H1 (cell line): Measurements from ENCODE around the gene PHF3. TPM values are rescaled to one million over a fixed set of nuclear protein-coding genes. Genes with fewer than 3 reads are reported as not detected.

Experiments
- CTCF ChIA-PET: fragments of 300-600 bp; sonication (Branson Sonifier 250); formaldehyde crosslinking; loops from one replicate; lab custom pipeline; 2021; ENCODE audit not compliant: partially characterized antibody; lab: Charles Lee
- POLR2A ChIA-PET: fragments of 300-600 bp; sonication (Branson Sonifier 250); formaldehyde crosslinking; loops from one replicate; lab custom pipeline; 2021; ENCODE audit warnings: inconsistent platforms; ENCODE audit not compliant: partially characterized antibody; lab: Charles Lee
- DNase-seq, 2 experiments: peaks; one replicate each; pipeline versions ENCODE4 v3.0.0 to v3.0.0-alpha.2; 2010 to 2022; ENCODE audit warnings: low spot score in 2 of 2, low read depth in 1 of 2, mixed read lengths in 1 of 2
- FAIRE-seq: peaks from 2 replicates; lab custom pipeline; 2011; peaks lifted over from hg19 to GRCh38; lab: Jason Lieb, UNC
- H2AFZ ChIP-seq: 2 replicates; pipeline ENCODE4 v1.8.1; 2012; ENCODE audit warnings: low read length, inconsistent platforms
- H2AK5ac ChIP-seq: 2 replicates; pipeline ENCODE4 v1.6.1; 2013; ENCODE audit warnings: low read depth, low read length
- H2BK120ac ChIP-seq: replicated peaks from 2 replicates; pipeline ENCODE3; 2013; ENCODE audit warnings: low read depth, low read length, inconsistent platforms
- H2BK12ac ChIP-seq: 2 replicates; pipeline ENCODE4 v1.6.1; 2013; ENCODE audit warnings: low read depth, low read length
- H2BK15ac ChIP-seq: 2 replicates; pipeline ENCODE4 v1.6.1; 2013; ENCODE audit warnings: low read length
- H2BK20ac ChIP-seq: 2 replicates; pipeline ENCODE4 v1.6.1; 2013; ENCODE audit warnings: low read length
- H2BK5ac ChIP-seq: 2 replicates; pipeline ENCODE4 v1.6.1; 2013; ENCODE audit warnings: low read depth, low read length
- H3K14ac ChIP-seq: 2 replicates; pipeline ENCODE4 v1.6.1; 2013; ENCODE audit warnings: inconsistent platforms; ENCODE audit not compliant: insufficient read length
- H3K18ac ChIP-seq: 2 replicates; pipeline ENCODE4 v1.6.1; 2013; ENCODE audit warnings: low read length; ENCODE audit errors: extremely low read depth
- H3K23ac ChIP-seq: 2 replicates; pipeline ENCODE4 v1.6.1; 2013; ENCODE audit warnings: inconsistent platforms; ENCODE audit not compliant: insufficient read length
- H3K23me2 ChIP-seq: 2 replicates; pipeline ENCODE4 v1.6.1; 2013; ENCODE audit warnings: low read depth, low read length
- H3K27ac ChIP-seq: 2 replicates; pipeline ENCODE4 v1.6.1; 2011; ENCODE audit warnings: low read depth, low read length, inconsistent platforms
- H3K27me3 ChIP-seq, 4 experiments: replicated peaks in 1 of 4; 1 replicate in 1 of 4; 2 replicates in 3 of 4; pipeline versions ENCODE4 v1.6.1 to v1.8.1; 2011 to 2013; ENCODE audit warnings: low read length in 3 of 4, mild to moderate bottlenecking in 3 of 4, inconsistent platforms in 2 of 4, mixed read lengths in 2 of 4, moderate library complexity in 1 of 4; ENCODE audit not compliant: control insufficient read depth in 3 of 4, insufficient read depth in 3 of 4; ENCODE audit errors: extremely low read depth in 1 of 4
- H3K36me3 ChIP-seq, 4 experiments: 2 replicates each; pipeline versions ENCODE4 v1.6.1 to v1.8.1; 2011 to 2013; ENCODE audit warnings: mild to moderate bottlenecking in 4 of 4, low read length in 3 of 4, moderate library complexity in 2 of 4, control low read depth in 1 of 4, inconsistent platforms in 1 of 4; ENCODE audit not compliant: insufficient read depth in 4 of 4, control insufficient read depth in 2 of 4
- H3K4ac ChIP-seq: replicated peaks from 2 replicates; pipeline ENCODE3; 2013; ENCODE audit warnings: low read length, low read depth, mixed read lengths, inconsistent platforms; ENCODE audit not compliant: insufficient read length
- H3K4me1 ChIP-seq, 4 experiments: replicated peaks in 1 of 4; 1 replicate in 1 of 4; 2 replicates in 3 of 4; pipeline versions ENCODE4 v1.6.1 to v1.8.1; 2011 to 2013; ENCODE audit warnings: low read length in 3 of 4, inconsistent platforms in 2 of 4, mixed read lengths in 1 of 4; ENCODE audit not compliant: insufficient read depth in 4 of 4, control insufficient read depth in 3 of 4
- H3K4me2 ChIP-seq, 2 experiments: 2 replicates each; pipeline versions ENCODE4 v1.6.1 to v1.8.1; 2011 to 2013; ENCODE audit warnings: low read depth in 2 of 2, low read length in 2 of 2, control low read depth in 1 of 2, inconsistent platforms in 1 of 2, mild to moderate bottlenecking in 1 of 2; ENCODE audit not compliant: insufficient read depth in 1 of 2
- H3K4me3 ChIP-seq, 4 experiments: fragments of 200-600, 300-600 bp in 1 of 4; sonication (generic), shearing (Covaris generic), sonication (Bioruptor Twin) in 1 of 4; 2 replicates each; pipeline versions ENCODE4 v1.5.1 to v1.8.1; 2011 to 2016; ENCODE audit warnings: low read length in 4 of 4, low read depth in 3 of 4, control low read depth in 2 of 4, inconsistent platforms in 2 of 4, mild to moderate bottlenecking in 2 of 4, mixed read lengths in 1 of 4, moderate library complexity in 1 of 4; ENCODE audit not compliant: insufficient read depth in 2 of 4; ENCODE audit errors: extremely low read depth in 1 of 4
- H3K56ac ChIP-seq: replicated peaks from 2 replicates; pipeline ENCODE3; 2013; ENCODE audit warnings: low read depth, mild to moderate bottlenecking, mixed read lengths, low read length, inconsistent platforms; ENCODE audit not compliant: insufficient read length
- H3K79me1 ChIP-seq: 2 replicates; pipeline ENCODE4 v1.6.1; 2013; ENCODE audit warnings: low read depth, low read length, control low read depth
- H3K79me2 ChIP-seq, 2 experiments: 2 replicates each; pipeline versions ENCODE4 v1.6.1 to v1.8.1; 2012 to 2013; ENCODE audit warnings: low read length in 2 of 2, mild to moderate bottlenecking in 2 of 2, inconsistent platforms in 1 of 2; ENCODE audit not compliant: insufficient read depth in 2 of 2, control insufficient read depth in 1 of 2
- H3K9ac ChIP-seq, 4 experiments: replicated peaks in 1 of 4; 1 replicate in 1 of 4; 2 replicates in 3 of 4; pipeline versions ENCODE4 v1.6.1 to v1.8.1; 2011 to 2013; ENCODE audit warnings: low read depth in 3 of 4, low read length in 3 of 4, control low read depth in 2 of 4, mild to moderate bottlenecking in 2 of 4, moderate library complexity in 2 of 4, inconsistent platforms in 1 of 4; ENCODE audit errors: extremely low read depth in 1 of 4
- H3K9me3 ChIP-seq, 2 experiments: 2 replicates each; pipeline versions ENCODE4 v1.6.1 to v1.8.1; 2012 to 2013; ENCODE audit warnings: mild to moderate bottlenecking in 2 of 2, moderate library complexity in 2 of 2, control low read depth in 1 of 2, inconsistent platforms in 1 of 2, low read depth in 1 of 2, low read length in 1 of 2, mixed read lengths in 1 of 2; ENCODE audit not compliant: insufficient read depth in 2 of 2
- H4K20me1 ChIP-seq, 2 experiments: replicated peaks in 1 of 2; 2 replicates each; pipeline versions ENCODE3 to v1.8.1; 2011 to 2013; ENCODE audit warnings: inconsistent platforms in 2 of 2, low read length in 2 of 2, mild to moderate bottlenecking in 1 of 2; ENCODE audit not compliant: insufficient read depth in 2 of 2, control insufficient read depth in 1 of 2
- H4K5ac ChIP-seq: 2 replicates; pipeline ENCODE4 v1.6.1; 2013; ENCODE audit warnings: low read length, low read depth, mixed read lengths, inconsistent platforms; ENCODE audit not compliant: insufficient read length
- H4K8ac ChIP-seq: 2 replicates; pipeline ENCODE4 v1.8.0; 2013; ENCODE audit warnings: mild to moderate bottlenecking, moderate library complexity, low read length, inconsistent platforms; ENCODE audit not compliant: insufficient read depth; ENCODE audit errors: extremely low read depth
- H4K91ac ChIP-seq: replicated peaks from 2 replicates; pipeline ENCODE3; 2013; ENCODE audit warnings: low read length, mixed read lengths, inconsistent platforms; ENCODE audit not compliant: insufficient read length
- BCL11A ChIP-seq, 2 experiments: IDR thresholded peaks; one replicate each; pipeline ENCODE4 v1.6.1; 2011; ENCODE audit warnings: low read depth in 2 of 2, low read length in 2 of 2, mild to moderate bottlenecking in 2 of 2
- BRCA1 ChIP-seq: IDR thresholded peaks from 2 replicates; pipeline ENCODE4 v1.6.1; 2012; ENCODE audit warnings: low read depth, low read length, improper control_type of control experiment
- CREB1 ChIP-seq: IDR thresholded peaks from 2 replicates; pipeline ENCODE4 v1.6.1; 2012; ENCODE audit warnings: inconsistent platforms
- FOSL1 ChIP-seq: IDR thresholded peaks from 2 replicates; pipeline ENCODE4 v1.6.1; 2011; ENCODE audit warnings: mild to moderate bottlenecking, low read depth, low read length, moderate library complexity; ENCODE audit not compliant: insufficient read depth
- HDAC2 ChIP-seq, 2 experiments: fragments of 300-600 bp in 1 of 2; sonication (generic) in 1 of 2; IDR thresholded peaks; 2 replicates each; pipeline ENCODE4 v1.6.1; 2011 to 2012; ENCODE audit warnings: low read depth in 2 of 2, low read length in 2 of 2, mild to moderate bottlenecking in 2 of 2, moderate library complexity in 2 of 2, borderline replicate concordance in 1 of 2, inconsistent platforms in 1 of 2
- POLR2A ChIP-seq, 2 experiments: IDR thresholded peaks; 1 replicate in 1 of 2; 2 replicates in 1 of 2; pipeline ENCODE4 v1.6.1; 2011; ENCODE audit warnings: low read depth in 2 of 2, low read length in 2 of 2, mild to moderate bottlenecking in 2 of 2; ENCODE audit errors: control extremely low read depth in 1 of 2
- POU5F1 ChIP-seq: IDR thresholded peaks from 2 replicates; pipeline ENCODE4 v1.6.1; 2011; ENCODE audit warnings: low read depth, mild to moderate bottlenecking, low read length, moderate library complexity
- TAF7 ChIP-seq: optimal IDR thresholded peaks from 2 replicates; pipeline ENCODE3; 2011; ENCODE audit warnings: low read depth, mild to moderate bottlenecking, inconsistent platforms, low read length, moderate library complexity, borderline replicate concordance
- WGBS, 2 experiments: shearing (Covaris generic) in 1 of 2; methylation state at CpG; one replicate each; pipeline versions ENCODE4 v1.1.6 to v1.1.7; 2013 to 2015; ENCODE audit warnings: low lambda C conversion rate in 2 of 2, mixed read lengths in 2 of 2, inconsistent platforms in 1 of 2, low coverage in 1 of 2, missing lambda C conversion rate in 1 of 2; ENCODE audit not compliant: insufficient replicate concordance in 2 of 2, insufficient coverage in 1 of 2, insufficient read length in 1 of 2; ENCODE audit errors: extremely low coverage in 1 of 2, missing lambda C conversion rate in 1 of 2; 5-methylcytosine and 5-hydroxymethylcytosine counted together
- polyA plus RNA-seq, 7 experiments: library from polyadenylated mRNA; depleted of rRNA in 3 of 7; stranded (reverse) in 5 of 7; unstranded in 2 of 7; fragments of >200 nt in 5 of 7; fragments of 200-250 nt in 2 of 7; gene quantifications; 1 replicate in 5 of 7; 2 replicates in 1 of 7; 4 replicates in 1 of 7; pipeline versions ENCODE4 v1.2.1 to v1.2.3, GENCODE V29; 2011 to 2013; ENCODE audit warnings: missing spikeins in 2 of 7, mixed read lengths in 2 of 7
- total RNA-seq: library from RNA; stranded (reverse); fragmentation: NEBNext Ultra II Directional; extraction: Animal tissue kit (Norgen Biotek cat#: 25700); gene quantifications from 2 replicates; pipeline ENCODE4 v1.2.1, GENCODE V29; 2021

The PHF3 gene
- total and polyA plus RNA-seq, 2 of the 8 experiments (the other 6 are each of a cell fraction or from before 2014, with no cell fraction given) = 10.1 to 69.3 TPM

- Histone ChIP-seq H3K36me3 (no peaks in the 10 kb centered on the region), H3K23ac (no peak overlapping the region), H4K20me1 (no peaks in the 10 kb centered on the region), H3K4me3 (no peak overlapping the region), H3K9me3 (no peaks in the 10 kb centered on the region), H2AK5ac (no peak overlapping the region), H3K79me1 (no peaks in the 10 kb centered on the region), H3K23me2 (no peaks in the 10 kb centered on the region), H4K8ac (no peak overlapping the region), H3K9ac (no peak overlapping the region), H3K4me2 (no peak overlapping the region), H4K5ac (no peak overlapping the region), H3K79me2 (no peaks in the 10 kb centered on the region), H3K18ac (no peak overlapping the region), H3K56ac (no peak overlapping the region), H3K27me3 (no peaks in the 10 kb centered on the region), H2BK5ac (no peak overlapping the region), H2BK12ac (no peak overlapping the region), H3K4me1 (no peaks in the 10 kb centered on the region), H3K4ac (no peak overlapping the region), H3K14ac (no peak overlapping the region), H3K27ac (no peak overlapping the region), H2BK20ac (no peak overlapping the region), H2BK15ac (no peak overlapping the region), H2AFZ (no peak overlapping the region), H2BK120ac (no peak overlapping the region), H4K91ac (no peak overlapping the region)
- FAIRE-seq (no peak), DNase-seq (no peak)
- ChIA-PET POLR2A (no interaction called here), CTCF (interaction anchor here (0.5 to 0.6 kb wide), 2 partner anchors 170 to 256 kb away, joined by 3 to 4 read pairs; no protein-coding TSS in a partner anchor)
- 88% methylated on average over 3 of the region's 3 CpGs; no CpG with 5 or more reads in 1 of the 2 experiments for WGBS, 2 experiments
- TF ChIP-seq BRCA1 = no peak
- TF ChIP-seq BCL11A (IDR thresholded peaks at IDR 0.05; ENCODE audit: low read depth in 2 of 2, low read length in 2 of 2) = no peak
- no peak for TF ChIP-seq CREB1
- TF ChIP-seq FOSL1 = no peak
- no peak for TF ChIP-seq POU5F1
- no peak for TF ChIP-seq POLR2A (IDR thresholded peaks at IDR 0.05; ENCODE audit: control extremely low read depth in 1 of 2, low read depth in 2 of 2, low read length in 2 of 2)
- TF ChIP-seq TAF7 = no peak
- TF ChIP-seq HDAC2 (IDR thresholded peaks at IDR 0.05; ENCODE audit: borderline replicate concordance in 1 of 2, low read depth in 2 of 2, low read length in 2 of 2) = no peak
Measured at GRCh38 chr6:63734923-63735322, 99.3 kb downstream of the PHF3 start.
